ENCODE data around the gene SLC38A10.
A peak's percentile ranks its signal among the peaks of the same experiment; 100 is the strongest.

The SLC38A10 gene

GRCh38 chr17:81292450-81292849 lies 2.7 kb downstream of the SLC38A10 start:
- H3K9ac ChIP-seq = peak overlapping the region in 5 of 11 experiments; percentile 9 to 35 (median 11); a peak in 3 of 22 replicates
- peaks cover 12 to 52% (median 31%) of the 10 kb centered on the region in 11 experiments; a peak in 18 of 22 replicates for H4K20me1 ChIP-seq
- H3K4me2 ChIP-seq = peak overlapping the region in 7 of 11 experiments; percentile 13 to 98 (median 96); a peak in 13 of 22 replicates
- peaks cover 52 to 78% (median 58%) of the 10 kb centered on the region in 10 experiments for H3K4me1 ChIP-seq
- H3K4me3 ChIP-seq = no peak overlapping the region
- H3K36me3 ChIP-seq = peaks cover 10 to 32% (median 24%) of the 10 kb centered on the region in 11 experiments; a peak in 16 of 22 replicates
- H3K9me3 ChIP-seq (replicated peaks in 1 of 11) = no peaks in the 10 kb centered on the region
- no peak overlapping the region for H3K27ac ChIP-seq
- H3K27me3 ChIP-seq = no peaks in the 10 kb centered on the region
- TF ChIP-seq Cebpa-rat (IDR thresholded peaks at IDR 0.05) = no peak

GRCh38 chr17:81291662-81292061 lies 3.4 kb downstream of the SLC38A10 start:
- H3K36me3 ChIP-seq = peaks cover 10 to 32% (median 24%) of the 10 kb centered on the region in 11 experiments; a peak in 16 of 22 replicates
- peaks cover 60 to 86% (median 66%) of the 10 kb centered on the region in 10 experiments for H3K4me1 ChIP-seq
- TF ChIP-seq Cebpa-rat (IDR thresholded peaks at IDR 0.05) = no peak
- peak overlapping the region in 10 of 11 experiments; percentile 13 to 98 (median 53); a peak in 19 of 22 replicates for H3K4me2 ChIP-seq
- H3K9ac ChIP-seq = peak overlapping the region in 1 of 11 experiments; percentile 9; a peak in 1 of 22 replicates
- H4K20me1 ChIP-seq = peaks cover 12 to 53% (median 31%) of the 10 kb centered on the region in 11 experiments; a peak in 18 of 22 replicates
- no peak overlapping the region for H3K27ac ChIP-seq
- H3K4me3 ChIP-seq = no peak overlapping the region
- H3K27me3 ChIP-seq = no peaks in the 10 kb centered on the region
- H3K9me3 ChIP-seq (replicated peaks in 1 of 11) = no peaks in the 10 kb centered on the region

GRCh38 chr17:81290230-81290629 lies 4.9 kb downstream of the SLC38A10 start:
- Histone ChIP-seq H3K4me3 (no peak overlapping the region), H3K4me1 (peaks cover 63 to 88% (median 68%) of the 10 kb centered on the region in 10 experiments), H3K4me2 (peak overlapping the region in 1 of 11 experiments; percentile 98; a peak in 1 of 22 replicates), H3K27ac (no peak overlapping the region), H3K9ac (no peak overlapping the region), H3K36me3 (peaks cover 10 to 32% (median 24%) of the 10 kb centered on the region in 11 experiments; a peak in 16 of 22 replicates), H3K9me3 (replicated peaks in 1 of 11) (no peaks in the 10 kb centered on the region), H3K27me3 (no peaks in the 10 kb centered on the region), H4K20me1 (peaks cover 12 to 54% (median 31%) of the 10 kb centered on the region in 11 experiments; a peak in 18 of 22 replicates)
- TF ChIP-seq Cebpa-rat (IDR thresholded peaks at IDR 0.05) = no peak

- TF ChIP-seq Cebpa-rat (IDR thresholded peaks at IDR 0.05) = no peak
- H3K9ac ChIP-seq = no peak overlapping the region; a peak in 1 of 22 replicates
- no peaks in the 10 kb centered on the region for H3K27me3 ChIP-seq
- peaks cover 11 to 32% (median 24%) of the 10 kb centered on the region in 11 experiments; a peak in 17 of 22 replicates for H3K36me3 ChIP-seq
- peaks cover 12 to 53% (median 31%) of the 10 kb centered on the region in 11 experiments; a peak in 18 of 22 replicates for H4K20me1 ChIP-seq
- H3K27ac ChIP-seq = no peak overlapping the region
- no peak overlapping the region for H3K4me3 ChIP-seq
- H3K4me1 ChIP-seq = peaks cover 69 to 94% (median 74%) of the 10 kb centered on the region in 10 experiments
- H3K9me3 ChIP-seq (replicated peaks in 1 of 11) = no peaks in the 10 kb centered on the region
- peak overlapping the region in 2 of 11 experiments; percentile 93 to 98; a peak in 3 of 22 replicates for H3K4me2 ChIP-seq
Measured at GRCh38 chr17:81289627-81290026, 5.5 kb downstream of the SLC38A10 start.

GRCh38 chr17:81288715-81289114 lies 6.4 kb downstream of the SLC38A10 start:
- Histone ChIP-seq H3K4me3 (peak overlapping the region in 2 of 10 experiments; percentile 53 to 68; a peak in 3 of 20 replicates), H4K20me1 (peaks cover 12 to 45% (median 25%) of the 10 kb centered on the region in 11 experiments; a peak in 18 of 22 replicates), H3K9ac (peak overlapping the region in 9 of 11 experiments; percentile 73 to 89 (median 83); a peak in 13 of 22 replicates), H3K9me3 (replicated peaks in 1 of 11) (no peaks in the 10 kb centered on the region), H3K27ac (peak overlapping the region in 8 of 11 experiments; percentile 87 to 97 (median 94); a peak in 15 of 22 replicates), H3K4me2 (peak overlapping the region; percentile 88 to 100 (median 98); a peak in 20 of 22 replicates), H3K4me1 (peaks cover 70 to 96% (median 73%) of the 10 kb centered on the region in 10 experiments), H3K27me3 (no peaks in the 10 kb centered on the region), H3K36me3 (peaks cover 11 to 39% (median 24%) of the 10 kb centered on the region in 11 experiments; a peak in 17 of 22 replicates)
- TF ChIP-seq Cebpa-rat (IDR thresholded peaks at IDR 0.05) = no peak

- peaks cover 62 to 88% (median 65%) of the 10 kb centered on the region in 10 experiments for H3K4me1 ChIP-seq
- TF ChIP-seq Cebpa-rat (IDR thresholded peaks at IDR 0.05) = no peak
- H3K9ac ChIP-seq = peak overlapping the region; percentile 73 to 89 (median 82); a peak in 21 of 22 replicates
- H3K9me3 ChIP-seq (replicated peaks in 1 of 11) = no peaks in the 10 kb centered on the region
- H3K36me3 ChIP-seq = peaks cover 17 to 48% (median 32%) of the 10 kb centered on the region in 11 experiments
- H4K20me1 ChIP-seq = peaks cover 12 to 45% (median 25%) of the 10 kb centered on the region in 11 experiments; a peak in 17 of 22 replicates
- peak overlapping the region in 10 of 11 experiments; percentile 79 to 97 (median 93); a peak in 21 of 22 replicates for H3K27ac ChIP-seq
- peak overlapping the region; percentile 88 to 100 (median 98) for H3K4me2 ChIP-seq
- H3K4me3 ChIP-seq = peak overlapping the region in 8 of 10 experiments; percentile 7 to 68 (median 54); a peak in 12 of 20 replicates
- H3K27me3 ChIP-seq = no peaks in the 10 kb centered on the region
Measured at GRCh38 chr17:81287741-81288430, 7.2 kb downstream of the SLC38A10 start.

- Histone ChIP-seq H4K20me1 (peaks cover 9 to 40% (median 18%) of the 10 kb centered on the region in 11 experiments; a peak in 17 of 22 replicates), H3K27me3 (no peaks in the 10 kb centered on the region), H3K4me2 (peak overlapping the region; percentile 88 to 100 (median 98)), H3K4me1 (peaks cover 56 to 82% (median 62%) of the 10 kb centered on the region in 10 experiments), H3K27ac (peak overlapping the region in 10 of 11 experiments; percentile 79 to 97 (median 93); a peak in 21 of 22 replicates), H3K36me3 (peaks cover 23 to 55% (median 39%) of the 10 kb centered on the region in 11 experiments), H3K9me3 (replicated peaks in 1 of 11) (no peaks in the 10 kb centered on the region), H3K9ac (peak overlapping the region; percentile 73 to 89 (median 82); a peak in 21 of 22 replicates), H3K4me3 (peak overlapping the region in 9 of 10 experiments; percentile 7 to 68 (median 53); a peak in 13 of 20 replicates)
- TF ChIP-seq Cebpa-rat (IDR thresholded peaks at IDR 0.05) = no peak
Measured at GRCh38 chr17:81287152-81287551, 8.0 kb downstream of the SLC38A10 start.

GRCh38 chr17:81286491-81287145 lies 8.5 kb downstream of the SLC38A10 start:
- TF ChIP-seq Cebpa-rat (IDR thresholded peaks at IDR 0.05) = no peak
- H3K4me3 ChIP-seq = peak overlapping the region; percentile 11 to 68 (median 54); a peak in 15 of 20 replicates
- H3K36me3 ChIP-seq = peaks cover 28 to 60% (median 44%) of the 10 kb centered on the region in 11 experiments
- H4K20me1 ChIP-seq = peaks cover 7 to 41% (median 14%) of the 10 kb centered on the region in 11 experiments; a peak in 17 of 22 replicates
- H3K27ac ChIP-seq = peak overlapping the region; percentile 59 to 97 (median 93)
- H3K27me3 ChIP-seq = no peaks in the 10 kb centered on the region
- H3K4me2 ChIP-seq = peak overlapping the region; percentile 88 to 100 (median 98)
- H3K4me1 ChIP-seq = peaks cover 52 to 78% (median 62%) of the 10 kb centered on the region in 10 experiments
- H3K9ac ChIP-seq = peak overlapping the region; percentile 73 to 89 (median 82)
- no peaks in the 10 kb centered on the region for H3K9me3 ChIP-seq (replicated peaks in 1 of 11)
